ENCODE measurements around the gene COL1A1.

The COL1A1 gene

DNA sequence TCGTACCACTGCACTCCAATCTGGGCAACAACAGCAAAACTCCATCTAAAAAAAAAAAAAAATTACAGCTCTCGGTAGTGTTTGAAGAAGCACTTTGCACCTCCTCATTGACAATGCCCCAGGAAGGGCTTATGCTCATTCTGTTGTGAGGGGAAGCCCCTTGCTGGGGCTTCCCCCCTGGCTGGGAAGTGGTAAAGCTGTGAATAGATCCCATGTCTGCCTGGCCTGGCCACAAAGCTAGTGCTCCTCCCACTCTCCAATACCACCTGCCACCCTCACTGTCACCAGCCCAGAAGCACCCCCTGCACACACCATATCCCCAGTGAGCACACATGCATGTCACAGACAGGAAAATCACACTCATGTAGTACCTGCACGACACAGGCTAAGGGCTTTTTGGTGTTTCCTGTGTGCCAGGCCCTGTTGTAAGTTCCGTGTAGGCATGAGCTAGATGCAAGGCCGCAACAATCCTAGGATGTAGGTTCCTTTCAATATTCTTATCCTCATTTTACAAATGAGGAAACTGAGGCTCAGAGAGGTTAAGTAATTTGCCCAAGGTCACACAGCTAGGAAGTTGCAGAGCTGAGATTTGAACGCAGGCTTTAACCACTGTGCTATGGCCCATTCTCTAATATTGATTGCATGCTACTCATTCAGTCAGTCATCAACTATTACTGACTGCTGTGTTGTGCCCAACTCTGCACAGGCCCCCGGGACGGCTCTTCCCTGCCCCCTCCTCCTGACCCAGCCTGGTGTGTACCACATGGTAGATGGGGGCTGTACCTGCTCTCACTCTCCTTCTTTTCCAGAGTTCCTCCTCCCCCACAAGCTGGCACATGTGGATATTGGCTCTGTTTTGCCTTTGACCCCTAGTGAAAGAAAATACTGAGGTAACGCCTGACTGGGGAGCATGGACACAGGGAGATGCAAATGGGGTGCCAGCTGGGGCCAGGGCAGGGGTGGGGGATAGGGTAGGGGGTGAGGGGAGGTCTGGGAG is 11.9 kb upstream of the COL1A1 start:
- peak; percentile 22 for DNase-seq

GRCh38 chr17:50212121-50212843 is 10.9 kb upstream of the COL1A1 start:
- no peak for DNase-seq

- no peak for DNase-seq
Observed at GRCh38 chr17:50211249-50212120, 10.1 kb upstream of the COL1A1 start.

DNA sequence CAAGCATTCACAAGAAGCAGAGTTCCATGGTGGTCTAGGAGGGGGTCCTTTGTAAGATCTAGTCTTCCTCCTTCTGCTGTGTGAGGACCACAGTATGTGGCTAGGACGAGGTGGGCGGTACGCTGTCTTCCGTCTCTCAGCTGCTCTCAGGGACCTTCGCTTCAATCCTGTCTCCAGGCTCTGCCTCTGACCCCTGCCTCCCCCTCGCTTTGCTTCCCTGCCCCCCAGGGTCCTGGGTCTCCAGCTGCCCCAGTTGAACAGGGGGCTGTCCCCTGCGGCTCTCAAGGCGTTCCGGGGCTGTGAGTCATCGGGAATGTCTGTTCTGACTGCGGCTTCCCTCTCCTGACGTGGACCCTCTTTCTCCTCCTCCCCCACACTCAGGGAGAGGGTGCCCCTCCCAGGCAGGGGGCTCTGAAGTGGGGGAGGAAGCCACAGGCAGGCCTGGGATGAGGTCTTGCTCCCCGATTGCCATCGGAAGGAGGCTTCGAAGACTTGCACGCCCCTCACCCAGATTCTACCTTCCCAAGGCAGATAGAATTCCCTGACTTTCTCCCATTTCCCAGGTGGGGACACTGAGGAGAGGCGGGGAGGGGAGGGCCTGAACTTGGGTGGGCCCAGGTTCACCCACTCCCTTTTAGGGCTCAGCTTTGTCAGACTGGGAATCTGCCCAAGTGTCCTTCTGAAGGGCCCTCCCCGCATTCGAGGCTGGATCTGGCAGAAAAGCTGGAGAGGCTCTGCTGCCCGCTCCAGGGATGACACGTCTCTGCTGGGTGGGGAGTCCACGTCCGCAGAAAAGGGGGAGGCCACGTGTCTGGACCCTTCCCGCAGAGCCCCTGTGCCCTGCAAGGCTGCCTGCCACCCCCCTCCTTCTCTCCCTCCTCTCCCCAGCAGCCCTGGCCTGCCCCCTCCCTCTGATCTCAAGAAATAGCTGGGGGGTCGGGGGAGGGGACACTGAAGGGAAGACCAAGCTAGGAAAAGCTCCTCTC is 9.1 kb upstream of the COL1A1 start:
- no peak for DNase-seq

DNA sequence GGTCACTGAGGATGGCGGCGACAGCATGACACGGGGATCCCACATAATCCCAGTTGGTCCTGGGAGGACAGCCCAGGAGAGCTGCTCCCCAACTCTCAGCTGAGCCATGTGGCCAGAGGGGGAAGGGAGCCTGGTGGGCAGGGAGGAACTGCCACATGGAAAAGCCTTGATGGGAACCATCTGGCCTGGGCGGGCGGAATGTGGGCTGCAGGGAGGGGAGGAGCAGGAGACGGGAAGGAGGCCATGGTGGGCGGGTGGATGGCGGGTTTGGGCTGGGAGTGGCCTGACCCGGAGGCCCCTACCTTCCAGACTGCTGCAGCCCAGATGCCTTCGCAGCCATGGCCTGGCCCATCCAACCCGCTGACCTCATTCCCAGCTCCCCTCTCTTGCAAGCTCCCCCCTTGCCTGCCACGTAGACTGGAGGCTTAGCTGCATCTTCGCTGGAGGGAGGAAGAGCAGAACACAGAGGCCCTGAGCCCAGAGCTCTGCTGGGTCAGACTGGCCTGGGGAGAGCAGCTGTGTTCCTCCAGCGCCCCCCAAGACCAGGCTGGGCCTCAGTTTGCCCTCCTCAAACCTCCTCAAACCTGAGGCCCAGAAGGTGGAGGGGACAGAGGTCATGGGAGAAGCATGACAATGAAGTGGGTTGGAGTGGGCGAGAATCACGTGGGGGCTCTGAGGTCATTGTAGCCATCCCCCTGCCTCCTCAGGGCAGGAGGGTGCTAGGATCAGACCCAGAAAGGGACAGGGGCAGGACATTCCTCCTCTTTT is 8.2 kb upstream of the COL1A1 start:
- no peak for DNase-seq

GRCh38 chr17:50209133-50209471 is 7.7 kb upstream of the COL1A1 start:
- no peak for DNase-seq

- DNase-seq = no peak
Observed at GRCh38 chr17:50208611-50209061, 7.2 kb upstream of the COL1A1 start.

- no peak for DNase-seq
Observed at GRCh38 chr17:50207792-50208567, 6.5 kb upstream of the COL1A1 start.

GRCh38 chr17:50207315-50207714 is 5.9 kb upstream of the COL1A1 start:
- DNase-seq = no peak

- no peak for DNase-seq
Observed at GRCh38 chr17:50206604-50207293, 5.3 kb upstream of the COL1A1 start.

DNA sequence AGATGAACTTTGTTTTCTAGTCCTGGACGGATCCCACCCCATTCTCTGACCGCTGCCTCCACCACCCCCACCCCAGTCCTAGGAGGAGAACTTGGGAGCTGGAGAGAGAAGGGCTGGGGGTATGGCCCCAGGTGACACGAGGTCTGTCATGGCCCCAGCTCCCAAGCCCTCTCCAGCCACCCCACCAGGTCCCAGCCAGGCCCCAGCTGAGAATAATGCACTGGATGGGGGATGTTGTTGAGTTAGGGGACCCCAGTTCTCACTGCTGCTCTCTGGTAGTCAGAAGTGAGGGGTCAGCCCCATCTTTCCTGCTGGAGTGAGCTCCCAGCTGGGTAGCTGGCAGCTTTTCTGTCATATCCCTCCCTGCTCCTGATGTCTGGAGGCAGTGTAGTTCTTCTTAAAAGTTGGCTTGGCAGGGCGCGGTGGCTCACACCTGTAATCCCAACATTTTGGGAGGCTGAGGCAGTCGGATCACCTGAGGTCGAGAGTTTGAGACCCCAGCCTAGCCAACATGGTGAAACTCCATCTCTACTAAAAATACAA is 4.6 kb upstream of the COL1A1 start:
- no peak for DNase-seq

- DNase-seq = no peak
Observed at GRCh38 chr17:50205111-50205962, 3.9 kb upstream of the COL1A1 start.

GRCh38 chr17:50204431-50204830 is 3.0 kb upstream of the COL1A1 start:
- DNase-seq = no peak

GRCh38 chr17:50203604-50204345 is 2.3 kb upstream of the COL1A1 start:
- no peak for DNase-seq

DNA sequence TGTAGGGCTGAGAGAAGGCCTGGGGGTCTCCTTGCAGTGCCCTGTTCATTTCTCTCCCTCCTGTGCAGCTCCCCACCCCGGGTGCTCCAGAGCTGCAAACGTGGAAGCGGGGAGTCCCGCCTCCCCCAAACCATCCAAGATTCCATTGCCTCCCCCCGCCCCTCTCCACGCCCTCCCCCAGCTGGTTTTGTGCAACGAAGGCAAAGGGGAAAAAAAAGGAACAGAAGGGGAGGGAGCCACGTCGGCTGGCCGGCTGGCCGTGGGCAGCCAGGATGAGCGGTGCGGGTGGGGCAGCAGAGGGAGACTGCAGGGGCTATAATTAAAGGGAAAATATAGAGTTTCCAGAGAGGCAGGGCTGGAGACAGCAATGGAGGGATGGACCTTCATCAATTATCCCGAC is 1.7 kb upstream of the COL1A1 start:
- no peak for DNase-seq

GRCh38 chr17:50200457-50201275 is 765 bp downstream of the COL1A1 start:
- DNase-seq = peak; percentile 75
